Measurements from ENCODE around the gene BCR. TPM values are rescaled to one million over a fixed set of nuclear protein-coding genes. Genes with fewer than 3 reads are reported as not detected.

The BCR gene
- total and polyA plus RNA-seq, 2 donors (not counting 1 experiment from before 2014, with no cell fraction given) = 30.2 to 46.4 TPM

- Histone ChIP-seq H3K79me2 (ENCODE audit: control insufficient read depth, insufficient read depth, low read length) (peaks cover 87% of the 10 kb centered on the region), H3K36me3 (replicated peaks in 1 of 2; ENCODE audit: control extremely low read depth in 1 of 2, control insufficient read depth in 1 of 2, extremely low read depth in 1 of 2, insufficient read depth in 2 of 2, low read length in 1 of 2) (no peaks in the 10 kb centered on the region), H2AFZ (ENCODE audit: insufficient read depth, low read depth, low read length, poor library complexity, severe bottlenecking) (no peak overlapping the region), H4K20me1 (ENCODE audit: control insufficient read depth, insufficient read depth, low read length, poor library complexity, severe bottlenecking) (peaks cover 54% of the 10 kb centered on the region), H3K4me3 (ENCODE audit: control extremely low read depth in 1 of 5, extremely low read depth in 1 of 5, insufficient read depth in 1 of 5, low read depth in 2 of 5, low read length in 4 of 5) (no peak overlapping the region), H3K4me2 (replicated peaks; ENCODE audit: low read depth, low read length, poor library complexity, severe bottlenecking) (peak overlapping the region; percentile 5), H3K9ac (ENCODE audit: low read length) (no peak overlapping the region), H3K9me3 (ENCODE audit: control extremely low read depth in 1 of 3, control insufficient read depth in 2 of 3, insufficient read depth in 1 of 3, low read length in 2 of 3) (no peaks in the 10 kb centered on the region), H3K27me3 (replicated peaks in 1 of 4; ENCODE audit: control extremely low read depth in 1 of 4, control insufficient read depth in 3 of 4, insufficient read depth in 4 of 4, low read length in 3 of 4) (peaks cover 0 to 11% (median 3%) of the 10 kb centered on the region in 4 experiments), H3K27ac (ENCODE audit: low read length in 2 of 2) (no peak overlapping the region), H3K4me1 (ENCODE audit: control insufficient read depth in 2 of 2, insufficient read depth in 2 of 2, low read length in 2 of 2) (peaks cover 44 to 72% of the 10 kb centered on the region in 2 donors)
- 25% methylated on average over 5 of the region's 5 CpGs for WGBS (ENCODE audit: insufficient coverage)
- Mint-ChIP-seq H3K4me3 (peak overlapping the region; percentile 49), H3K4me1 (peaks cover 38% of the 10 kb centered on the region), H3K27me3 (peaks cover 7% of the 10 kb centered on the region), H3K9me3 (ENCODE audit: insufficient read depth) (no peaks in the 10 kb centered on the region), H3K27ac (no peak overlapping the region)
- intact Hi-C loops (cut with micrococcal nuclease) = loop anchor here (5.0 kb wide), 1 partner anchor 37 kb away; the partner anchor contains the start of gene RAB36
- no peak for DNase-seq
- no peak for ATAC-seq (ENCODE audit: low read depth)
- POLR2A ChIA-PET = interaction anchor here (0.7 kb wide), 1 partner anchor 17 kb away, joined by 4 read pairs; no protein-coding TSS in a partner anchor
- TF ChIP-seq CTCF (IDR thresholded peaks at IDR 0.05) (no peak), EZH2 (IDR thresholded peaks at IDR 0.05; ENCODE audit: borderline replicate concordance, insufficient read depth, low read depth, low read length, poor library complexity, severe bottlenecking) (no peak)
- CTCF ChIA-PET = interaction anchor here (1.0 to 16.5 kb wide), 2 partner anchors 21 to 97 kb away, joined by 3 to 494 read pairs; no protein-coding TSS in a partner anchor
These were observed 4.4 kb downstream of the BCR start for GRCh38 chr22:23184764-23185113.

- ChIA-PET CTCF (no interaction called here), POLR2A (no interaction called here)
- Histone ChIP-seq H3K4me3 (ENCODE audit: control extremely low read depth in 1 of 5, extremely low read depth in 1 of 5, insufficient read depth in 1 of 5, low read depth in 2 of 5, low read length in 4 of 5) (no peak overlapping the region), H3K9ac (ENCODE audit: low read length) (no peak overlapping the region), H3K27ac (ENCODE audit: low read length in 2 of 2) (no peak overlapping the region), H3K4me2 (replicated peaks; ENCODE audit: low read depth, low read length, poor library complexity, severe bottlenecking) (no peak overlapping the region), H3K9me3 (ENCODE audit: control extremely low read depth in 1 of 3, control insufficient read depth in 2 of 3, insufficient read depth in 1 of 3, low read length in 2 of 3) (no peaks in the 10 kb centered on the region), H4K20me1 (ENCODE audit: control insufficient read depth, insufficient read depth, low read length, poor library complexity, severe bottlenecking) (peaks cover 57% of the 10 kb centered on the region), H3K27me3 (replicated peaks in 1 of 4; ENCODE audit: control extremely low read depth in 1 of 4, control insufficient read depth in 3 of 4, insufficient read depth in 4 of 4, low read length in 3 of 4) (peaks cover 0 to under 1% (median 0%) of the 10 kb centered on the region in 4 experiments), H3K79me2 (ENCODE audit: control insufficient read depth, insufficient read depth, low read length) (peaks cover 99% of the 10 kb centered on the region), H3K4me1 (ENCODE audit: control insufficient read depth in 2 of 2, insufficient read depth in 2 of 2, low read length in 2 of 2) (peaks cover 30 to 57% of the 10 kb centered on the region in 2 donors), H3K36me3 (replicated peaks in 1 of 2; ENCODE audit: control extremely low read depth in 1 of 2, control insufficient read depth in 1 of 2, extremely low read depth in 1 of 2, insufficient read depth in 2 of 2, low read length in 1 of 2) (peaks cover 0 to 12% of the 10 kb centered on the region in 2 experiments), H2AFZ (ENCODE audit: insufficient read depth, low read depth, low read length, poor library complexity, severe bottlenecking) (no peak overlapping the region)
- WGBS (ENCODE audit: insufficient coverage) = no CpG with 5 or more reads among the region's 4 CpGs
- DNase-seq (no peak), ATAC-seq (ENCODE audit: low read depth) (no peak)
- no peak overlapping the region for H3K4me3 Mint-ChIP-seq
- intact Hi-C loops (cut with micrococcal nuclease) = no loop called here
- no peak for TF ChIP-seq EZH2 (IDR thresholded peaks at IDR 0.05; ENCODE audit: borderline replicate concordance, insufficient read depth, low read depth, low read length, poor library complexity, severe bottlenecking)
- no peak for TF ChIP-seq CTCF (IDR thresholded peaks at IDR 0.05)
- H3K27ac Mint-ChIP-seq = no peak overlapping the region
- H3K27me3 Mint-ChIP-seq = peaks cover 4% of the 10 kb centered on the region
- H3K9me3 Mint-ChIP-seq (ENCODE audit: insufficient read depth) = no peaks in the 10 kb centered on the region
- peaks cover 29% of the 10 kb centered on the region for H3K4me1 Mint-ChIP-seq
These were observed 6.9 kb downstream of the BCR start for GRCh38 chr22:23187211-23187610.

All from B cell (primary cell).